ENCODE results near the gene CADM4. TPM values are rescaled to one million over a fixed set of nuclear protein-coding genes. Genes with fewer than 3 reads are reported as not detected.
A peak's percentile ranks its signal among the peaks of the same experiment; 100 is the strongest.

Gene CADM4
- total and polyA plus RNA-seq, 9 of the 15 experiments (the other 6 are each of a cell fraction or from before 2014, with no cell fraction given): 0.03 to 4.6 (median 1.3) TPM

- no peak for TF ChIP-seq THAP7 (CRISPR knock-in tag; IDR thresholded peaks at IDR 0.05)
- TF ChIP-seq GTF2F1 (IDR thresholded peaks at IDR 0.05; ENCODE audit: low read depth, low read length): no peak
- TF ChIP-seq ADNP (tag; IDR thresholded peaks at IDR 0.05): no peak
- peak; percentile 9 for TF ChIP-seq NEUROD1 (IDR thresholded peaks at IDR 0.05; ENCODE audit: borderline replicate concordance, low read depth, low read length, partially characterized antibody)
- TF ChIP-seq NFE2L1 (tag; IDR thresholded peaks at IDR 0.05; ENCODE audit: borderline replicate concordance, low read depth): no peak
- peak; percentile 46 for TF ChIP-seq CTCFL (IDR thresholded peaks at IDR 0.05; ENCODE audit: borderline replicate concordance, insufficient read depth, low read depth, low read length, poor library complexity, severe bottlenecking)
- TF ChIP-seq TOE1 (IDR thresholded peaks at IDR 0.05; ENCODE audit: borderline replicate concordance): no peak
- TF ChIP-seq TOE1 (CRISPR knock-in tag; IDR thresholded peaks at IDR 0.05; ENCODE audit: borderline replicate concordance, low read depth): no peak
- no peak for TF ChIP-seq MTA1 (IDR thresholded peaks at IDR 0.05; ENCODE audit: borderline replicate concordance)
- no peak for TF ChIP-seq GABPB1 (CRISPR knock-in tag; IDR thresholded peaks at IDR 0.05)
- no peak for TF ChIP-seq ZNF699 (CRISPR knock-in tag; IDR thresholded peaks at IDR 0.05; ENCODE audit: insufficient replicate concordance)
- peak; percentile 36; the same call in 1 of the 2 replicates for TF ChIP-seq STAG1 (CRISPR knock-in tag; IDR thresholded peaks at IDR 0.05; ENCODE audit: borderline replicate concordance)
- TF ChIP-seq TGIF2 (CRISPR knock-in tag; IDR thresholded peaks at IDR 0.05): no peak
- 0 out of 2 replicates have a peak, but pooled peaks have one; percentile 65 for TF ChIP-seq XRCC5 (IDR thresholded peaks at IDR 0.05; ENCODE audit: low read depth, low read length)
- no peak for TF ChIP-seq CHD4 (IDR thresholded peaks at IDR 0.05; ENCODE audit: insufficient read depth, insufficient replicate concordance, low read depth, low read length, poor library complexity, severe bottlenecking)
- no peak for TF ChIP-seq ZNF57 (CRISPR knock-in tag; IDR thresholded peaks at IDR 0.05)
- TF ChIP-seq ZNF766 (CRISPR knock-in tag; conservative IDR thresholded peaks at IDR 0.05): peak; percentile 41; the same call in 1 of the 2 replicates
- peak; percentile 24; the same call in 1 of the 2 replicates for TF ChIP-seq TFAP4 (CRISPR knock-in tag; IDR thresholded peaks at IDR 0.05; ENCODE audit: borderline replicate concordance)
- TF ChIP-seq ELF1 (tag; IDR thresholded peaks at IDR 0.05): peak; percentile 81
Measured at GRCh38 chr19:43651758-43652545, 12.3 kb upstream of the CADM4 start (continued).
